Endothelial cell of umbilical vein (primary cell): ENCODE results near the gene RFXANK.

ENCODE experiments used
- CTCF ChIP-seq, 2 donors: IDR thresholded peaks; 1 replicate in 1 of 2; 2 replicates in 1 of 2; pipeline ENCODE4 v1.5.1; 2011; ENCODE audit warnings: low read length in 2 of 2, mild to moderate bottlenecking in 2 of 2, moderate library complexity in 2 of 2, control low read depth in 1 of 2, inconsistent platforms in 1 of 2, low read depth in 1 of 2; ENCODE audit not compliant: insufficient read depth in 1 of 2; ENCODE audit errors: extremely low read depth in 1 of 2
- FOS ChIP-seq: IDR thresholded peaks from 2 replicates; pipeline ENCODE4 v1.6.1; 2011; ENCODE audit warnings: mild to moderate bottlenecking, low read length, moderate library complexity, borderline replicate concordance; ENCODE audit not compliant: insufficient read depth
- GATA2 ChIP-seq: IDR thresholded peaks from 2 replicates; pipeline ENCODE4 v1.7.0; 2011; ENCODE audit warnings: low read depth, mild to moderate bottlenecking, moderate library complexity, mixed read lengths, low read length; ENCODE audit not compliant: insufficient read length, insufficient read depth
- JUN ChIP-seq: IDR thresholded peaks from 2 replicates; pipeline ENCODE4 v1.6.1; 2011; ENCODE audit warnings: borderline replicate concordance, low read depth; ENCODE audit not compliant: insufficient read length, insufficient read depth
- MAX ChIP-seq: IDR thresholded peaks from 2 replicates; pipeline ENCODE4 v1.6.1; 2011; ENCODE audit not compliant: insufficient read depth, insufficient read length
- MYC ChIP-seq: IDR thresholded peaks from one replicate; pipeline ENCODE4 v1.6.1; 2011; ENCODE audit warnings: mild to moderate bottlenecking, low read depth, low read length
- POLR2A ChIP-seq: IDR thresholded peaks from 2 replicates; pipeline ENCODE4 v1.6.1; 2012; ENCODE audit warnings: low read depth, mild to moderate bottlenecking, control low read depth, low read length
- POLR2AphosphoS5 ChIP-seq: IDR thresholded peaks from 2 replicates; pipeline ENCODE4 v1.6.1; 2012; ENCODE audit warnings: low read depth, mild to moderate bottlenecking, control low read depth, low read length, moderate library complexity; ENCODE audit not compliant: insufficient read depth

- no peak for TF ChIP-seq FOS
- no peak for TF ChIP-seq CTCF (IDR thresholded peaks at IDR 0.05; ENCODE audit: extremely low read depth in 1 of 2, insufficient read depth in 1 of 2, low read depth in 1 of 2, low read length in 2 of 2)
- no peak for TF ChIP-seq MAX
- no peak for TF ChIP-seq POLR2A
- no peak for TF ChIP-seq JUN
- TF ChIP-seq POLR2AphosphoS5 = no peak
- no peak for TF ChIP-seq MYC
- TF ChIP-seq GATA2 = no peak
Measured at GRCh38 chr19:19167612-19168011, 24.4 kb upstream of the RFXANK start.
